Islet precursor cell (in vitro differentiated cells): ENCODE measurements around the gene HPSE.
A peak's percentile ranks its signal among the peaks of the same experiment; 100 is the strongest.

Source experiments
- DNase-seq: peaks from one replicate; pipeline ENCODE4 v3.0.0-alpha.2; 2018

Gene HPSE

DNA sequence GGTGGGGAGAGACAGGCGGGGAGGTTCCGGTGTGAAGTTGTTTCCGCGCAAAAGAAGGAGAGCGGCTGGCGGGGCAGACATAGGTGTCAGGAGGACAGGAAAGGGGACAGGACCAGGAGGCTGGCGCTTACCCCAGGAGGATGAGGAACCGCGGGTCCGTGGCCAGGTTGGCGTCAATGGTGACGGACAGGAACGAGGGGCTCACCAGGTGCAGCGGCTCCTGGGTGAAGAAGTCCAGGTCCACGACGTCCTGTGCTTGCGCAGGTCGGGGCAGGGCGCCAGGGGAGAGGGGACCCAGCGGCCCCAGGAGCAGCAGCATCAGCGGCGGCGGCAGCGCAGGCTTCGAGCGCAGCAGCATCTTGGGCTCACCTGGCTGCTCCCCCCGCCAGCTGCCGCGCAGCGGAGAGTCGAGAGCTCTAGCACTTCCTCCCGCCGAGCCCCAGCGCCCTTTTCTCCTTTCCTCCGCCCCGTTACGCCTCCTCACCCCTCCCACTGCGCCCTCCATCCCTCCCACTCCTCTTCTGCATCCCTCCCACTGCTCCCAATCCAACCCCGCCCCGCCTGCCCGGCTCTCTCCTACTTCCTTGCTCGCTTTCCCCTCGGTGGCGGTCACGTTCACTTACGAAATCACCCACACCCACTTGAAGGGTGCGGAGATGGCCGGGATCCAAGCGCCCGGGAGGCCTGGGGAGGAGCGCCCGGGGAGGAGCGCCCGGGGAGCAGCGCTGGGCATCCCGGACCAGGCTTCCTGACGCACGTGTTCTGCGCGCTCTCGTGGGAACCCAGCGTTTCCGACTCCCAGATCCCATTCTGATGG lies at the start of gene HPSE:
HPSE (minus strand) TSS at position 424 of the 817 bp plus-strand sequence; CDS start at position 358, 66 bp downstream.
- DNase-seq, result peak; percentile 91

DNA sequence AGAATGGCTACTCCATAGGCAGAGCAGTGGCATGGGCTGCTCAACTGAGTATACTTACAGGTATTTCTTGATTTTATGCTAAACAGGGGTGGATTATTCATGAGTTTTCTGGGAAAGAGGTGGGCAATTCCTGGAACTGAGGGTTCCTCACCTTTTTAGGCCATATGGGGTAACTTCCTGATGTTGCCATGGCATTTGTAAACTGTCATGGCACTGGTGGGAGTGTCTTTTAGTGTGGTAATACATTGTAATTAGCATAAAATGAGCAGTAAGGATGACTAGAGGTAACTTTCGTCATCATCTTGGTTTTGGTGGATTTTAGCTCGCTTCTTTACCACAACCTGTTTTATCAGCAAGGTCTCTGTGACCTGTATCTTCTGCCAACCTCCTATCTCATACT lies 48.2 kb upstream of the HPSE start:
- no peak for DNase-seq

DNA sequence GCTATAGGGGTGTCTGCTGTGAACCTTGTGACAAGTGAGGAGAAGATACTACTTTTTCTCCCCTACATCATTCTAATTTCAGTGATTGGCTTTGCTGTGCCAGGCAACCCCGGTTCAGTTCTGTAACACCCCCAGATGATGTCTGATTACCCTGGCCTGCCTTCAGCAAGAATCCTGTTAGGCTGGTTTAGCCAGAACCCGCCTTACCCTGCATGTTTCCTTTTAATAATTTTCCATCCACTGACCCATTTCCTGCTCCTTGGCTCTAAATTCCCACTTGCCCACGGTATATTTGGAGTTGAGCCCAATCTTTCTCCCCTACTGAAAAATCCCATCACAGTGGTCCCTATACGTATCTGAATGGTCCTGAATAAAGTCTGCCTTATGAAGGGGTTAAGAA lies 46.5 kb upstream of the HPSE start:
- no peak for DNase-seq

DNA sequence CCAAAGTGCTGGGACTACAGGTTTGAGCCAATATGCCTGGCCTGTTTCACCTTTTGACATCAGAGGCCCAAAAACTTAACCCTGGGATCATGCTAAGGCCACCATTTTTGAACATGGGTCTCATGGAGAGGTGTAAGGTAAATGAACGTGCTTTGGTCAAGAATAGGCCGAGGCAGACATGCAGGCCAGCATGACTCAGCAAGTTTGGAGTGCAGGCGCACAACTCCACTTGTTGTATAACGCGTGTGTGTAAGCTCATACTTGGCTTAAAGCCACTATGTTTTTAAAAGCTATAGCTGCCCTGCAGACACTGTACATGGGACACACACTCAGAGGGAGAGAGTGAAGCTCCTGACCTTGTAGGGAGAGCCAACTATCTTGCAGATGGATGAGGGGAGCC lies 43.8 kb upstream of the HPSE start:
- DNase-seq, result no peak

DNA sequence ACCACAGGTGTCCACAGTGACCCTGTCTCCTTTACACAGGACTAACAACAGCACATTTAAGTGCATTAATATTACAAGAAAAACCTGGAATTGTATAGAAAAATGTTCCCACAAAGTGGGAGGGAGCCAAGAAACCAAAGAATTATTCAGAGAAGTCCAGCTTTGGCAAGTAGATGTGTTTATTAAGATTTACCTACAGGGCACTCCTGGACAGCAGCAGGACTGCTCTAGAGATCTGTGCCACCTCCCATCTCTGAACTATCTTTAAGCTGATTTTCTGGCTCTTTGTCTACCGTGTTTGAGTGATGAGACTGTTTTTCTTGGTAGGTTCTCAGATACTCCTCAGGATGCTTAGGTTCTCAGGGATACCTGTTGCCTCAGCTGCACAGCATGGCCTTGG lies 38.3 kb upstream of the HPSE start:
- no peak for DNase-seq

DNA sequence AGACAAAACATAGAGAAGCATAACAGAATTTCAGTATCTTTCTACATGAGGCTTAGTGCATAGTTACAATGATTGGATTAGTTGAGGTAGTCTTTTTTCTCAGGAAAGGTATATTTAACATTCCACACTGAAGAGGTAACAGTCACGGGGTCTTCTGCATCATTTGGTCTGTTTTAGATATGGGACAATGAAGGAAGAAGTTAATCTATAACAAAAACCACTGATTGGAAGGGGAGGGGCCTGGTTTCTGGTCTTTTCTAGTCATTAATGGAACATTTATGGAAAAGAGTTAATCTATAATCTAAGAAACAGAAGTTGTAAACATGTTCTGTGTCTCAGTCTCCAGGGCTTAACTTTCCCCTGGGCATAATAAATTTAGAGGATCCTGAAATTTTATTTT lies 37.3 kb upstream of the HPSE start:
- no peak for DNase-seq

DNA sequence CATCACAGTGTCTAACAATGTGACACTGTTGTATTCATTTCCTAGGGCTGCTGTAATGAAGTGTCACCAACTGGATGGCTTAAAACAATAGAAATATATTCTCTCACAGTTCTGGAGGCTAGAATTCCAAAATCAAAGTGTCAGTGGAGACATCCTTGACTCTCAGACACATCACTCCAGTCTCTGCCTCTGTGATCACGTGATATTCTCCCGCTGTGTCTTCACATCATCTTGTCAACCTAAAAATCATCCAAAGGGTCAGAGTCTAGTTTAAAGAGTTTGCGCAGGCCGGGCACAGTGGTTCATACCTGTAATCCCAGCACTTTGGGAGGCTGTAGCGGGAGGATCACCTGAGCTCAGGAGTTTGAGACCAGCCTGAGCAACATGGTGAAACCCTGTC lies 36.6 kb upstream of the HPSE start:
- no peak for DNase-seq

DNA sequence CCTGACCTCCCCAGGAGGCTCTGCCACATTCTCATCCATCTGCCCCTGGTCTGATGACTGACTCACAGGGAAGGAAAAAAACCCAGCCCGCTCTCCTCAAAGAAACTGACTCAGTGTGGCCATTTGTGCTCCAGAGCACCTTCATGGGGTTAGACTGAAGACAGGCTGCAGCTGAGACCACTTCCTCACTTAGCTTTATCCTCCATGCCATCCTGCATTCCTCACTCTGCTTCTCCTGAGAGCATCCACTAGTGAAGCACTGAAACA lies 35.9 kb upstream of the HPSE start:
- no peak for DNase-seq

DNA sequence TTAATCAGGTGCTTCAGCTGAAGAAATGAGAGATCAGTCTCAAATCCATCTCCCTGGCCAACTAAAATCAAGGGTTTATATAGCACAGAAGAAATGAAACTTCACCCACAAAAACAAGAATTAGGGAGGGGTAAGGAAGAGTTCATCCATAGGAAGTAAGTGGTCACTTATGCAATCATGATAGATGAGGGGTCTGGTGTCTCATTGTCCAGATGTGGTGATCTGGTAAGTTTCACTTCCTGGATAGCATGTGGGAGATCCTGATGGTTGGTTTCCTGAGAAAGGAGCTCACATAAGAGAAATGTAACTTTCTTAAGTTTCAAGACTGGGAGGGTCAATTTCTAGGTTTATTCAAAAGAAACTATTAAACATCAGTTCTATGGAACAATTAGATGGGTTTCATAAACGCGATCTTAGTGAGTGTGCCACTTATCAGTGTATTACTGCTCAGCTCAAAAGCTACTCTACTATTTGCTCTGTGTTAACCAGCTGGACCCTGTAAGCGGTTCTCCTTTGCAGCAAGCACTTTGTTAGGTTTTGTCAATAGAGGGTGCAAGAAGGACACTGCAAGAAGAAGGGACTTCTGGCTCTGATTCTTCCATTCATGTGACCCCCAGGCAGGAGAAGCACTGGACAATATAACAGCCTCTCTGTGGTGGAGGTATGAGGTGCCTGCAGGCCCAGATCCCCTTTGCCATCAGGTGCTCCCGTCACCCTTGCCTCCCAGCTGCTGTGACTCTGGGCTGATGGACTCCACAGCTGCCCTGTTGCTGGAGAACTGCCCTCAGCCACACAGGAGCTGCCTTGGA lies 35.4 kb upstream of the HPSE start:
- no peak for DNase-seq

DNA sequence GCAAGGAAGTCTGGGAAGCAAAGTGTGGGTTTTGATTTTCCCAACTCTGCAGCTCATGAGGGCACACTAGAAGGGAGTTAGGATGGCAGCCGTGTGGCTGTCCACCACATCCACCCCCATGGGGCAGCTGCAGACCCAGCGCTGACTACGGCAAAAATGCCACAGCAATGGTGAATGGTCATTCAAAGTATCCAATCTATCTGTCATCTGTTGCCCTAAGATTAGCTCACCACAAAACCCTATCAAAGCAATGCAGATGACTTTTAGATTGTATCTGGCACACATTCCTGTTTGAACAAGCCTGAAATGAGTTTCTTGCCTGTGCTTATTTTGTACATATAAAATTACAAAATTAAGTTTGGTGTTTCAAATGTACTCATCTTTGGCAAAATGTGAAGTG lies 29.7 kb upstream of the HPSE start:
- DNase-seq, result no peak

DNA sequence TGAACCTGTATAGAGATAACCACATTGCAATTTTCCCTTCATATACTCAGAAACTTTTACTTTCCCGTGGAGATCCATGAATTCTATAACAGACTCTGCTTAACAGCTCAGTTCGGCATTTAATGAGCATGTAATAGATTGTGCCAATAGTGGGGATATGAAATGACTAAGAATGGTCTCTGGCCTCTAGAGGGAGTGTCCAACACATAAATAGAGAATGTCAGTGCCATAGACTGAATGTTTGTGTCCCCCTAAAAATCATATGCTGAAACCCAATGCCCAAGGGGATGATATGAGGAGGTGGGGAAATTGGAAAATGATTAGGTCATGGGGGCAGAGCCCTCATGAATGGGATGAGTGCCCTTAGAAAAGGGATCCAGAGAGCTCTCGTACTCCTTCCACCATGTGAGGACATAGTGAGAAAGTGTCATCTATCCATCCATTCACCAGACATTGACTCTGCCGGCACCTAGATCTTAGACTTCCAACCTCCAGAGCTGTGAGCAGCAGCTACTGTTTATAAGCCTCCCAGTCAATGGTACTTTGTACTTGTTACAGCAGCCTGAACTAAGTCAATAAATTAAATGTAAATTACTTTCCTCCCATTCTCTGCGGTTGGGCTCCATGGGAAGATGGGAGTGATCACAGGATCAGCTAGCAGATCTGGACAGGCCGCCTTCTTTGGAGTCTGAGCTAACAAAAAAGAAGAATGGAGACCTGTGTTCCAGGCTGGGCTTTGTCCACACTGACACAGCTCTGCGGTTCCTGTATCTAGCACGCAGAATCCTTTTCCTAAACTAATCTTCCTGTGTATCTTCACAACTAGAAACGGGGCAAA lies 28.1 kb upstream of the HPSE start:
- no peak for DNase-seq

DNA sequence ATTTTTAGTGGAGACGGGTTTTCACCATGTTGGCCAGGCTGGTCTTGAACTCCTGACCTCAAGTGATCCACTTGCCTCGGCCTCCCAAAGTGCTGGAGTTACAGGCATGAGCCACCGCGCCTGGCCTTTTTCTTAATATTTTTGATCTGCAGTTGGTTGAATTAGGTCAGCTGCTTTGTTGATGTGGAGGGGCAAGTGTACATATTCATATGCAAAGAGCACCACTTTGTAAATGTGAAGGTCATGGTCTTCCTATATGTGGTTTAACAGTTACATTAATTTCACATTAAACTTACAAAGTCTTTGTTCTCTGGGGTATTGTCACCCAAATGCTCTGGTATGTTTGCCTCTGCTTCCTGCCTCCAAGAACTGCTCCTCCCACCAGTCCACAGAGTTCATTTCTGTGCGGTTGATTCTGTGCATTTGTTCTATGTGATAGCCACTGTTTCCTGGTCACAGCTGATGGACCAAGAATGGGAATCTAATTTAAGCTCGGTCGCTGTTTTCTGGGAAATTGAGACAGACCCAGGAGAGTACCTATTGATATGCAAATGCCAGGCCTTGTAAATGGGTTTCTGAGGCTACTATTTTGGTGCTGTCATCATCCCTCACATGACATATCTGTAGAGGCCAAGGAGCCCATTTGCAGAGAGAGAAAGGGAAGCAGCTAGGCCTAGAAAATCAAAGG lies 26.9 kb upstream of the HPSE start:
- DNase-seq, result peak; percentile 81

DNA sequence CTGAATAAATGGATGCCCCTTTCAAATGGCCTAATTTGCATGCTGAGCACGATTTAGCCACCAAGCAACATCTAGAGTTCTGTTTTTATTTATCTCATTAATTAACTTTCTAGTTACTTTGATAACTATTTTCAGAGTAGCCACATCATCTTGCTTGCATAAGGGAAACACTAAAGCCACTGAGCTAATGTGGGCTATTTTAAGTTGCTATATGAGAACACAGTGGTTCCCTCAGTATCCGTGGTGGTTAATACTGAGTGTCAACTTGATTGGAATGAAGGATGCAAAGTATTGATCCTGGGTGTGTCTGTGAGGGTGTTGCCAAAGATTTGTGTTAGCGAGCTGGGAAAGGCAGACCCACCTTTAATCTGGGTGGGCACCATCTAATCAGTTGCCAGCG lies 25.4 kb upstream of the HPSE start:
- DNase-seq, result no peak

DNA sequence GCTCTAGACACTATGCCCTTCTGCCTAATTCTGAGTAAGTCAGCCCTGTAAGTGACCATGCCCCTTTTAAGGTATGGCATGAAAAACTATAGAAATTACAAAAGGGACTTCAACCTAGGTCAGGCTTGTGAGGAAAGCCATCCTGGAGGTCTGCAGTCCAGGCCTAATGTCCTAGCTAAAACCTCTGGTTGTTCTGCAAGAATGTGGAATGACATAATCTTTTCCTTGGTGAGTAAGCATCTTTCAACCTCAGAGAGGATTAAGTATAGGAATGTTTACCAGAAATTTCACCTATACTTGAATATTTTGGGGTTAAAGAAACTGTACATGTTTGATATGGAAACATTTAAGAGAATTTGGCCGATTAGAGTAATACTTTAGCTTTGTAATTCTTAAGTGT lies 23.8 kb upstream of the HPSE start:
- peak; percentile 72 for DNase-seq

DNA sequence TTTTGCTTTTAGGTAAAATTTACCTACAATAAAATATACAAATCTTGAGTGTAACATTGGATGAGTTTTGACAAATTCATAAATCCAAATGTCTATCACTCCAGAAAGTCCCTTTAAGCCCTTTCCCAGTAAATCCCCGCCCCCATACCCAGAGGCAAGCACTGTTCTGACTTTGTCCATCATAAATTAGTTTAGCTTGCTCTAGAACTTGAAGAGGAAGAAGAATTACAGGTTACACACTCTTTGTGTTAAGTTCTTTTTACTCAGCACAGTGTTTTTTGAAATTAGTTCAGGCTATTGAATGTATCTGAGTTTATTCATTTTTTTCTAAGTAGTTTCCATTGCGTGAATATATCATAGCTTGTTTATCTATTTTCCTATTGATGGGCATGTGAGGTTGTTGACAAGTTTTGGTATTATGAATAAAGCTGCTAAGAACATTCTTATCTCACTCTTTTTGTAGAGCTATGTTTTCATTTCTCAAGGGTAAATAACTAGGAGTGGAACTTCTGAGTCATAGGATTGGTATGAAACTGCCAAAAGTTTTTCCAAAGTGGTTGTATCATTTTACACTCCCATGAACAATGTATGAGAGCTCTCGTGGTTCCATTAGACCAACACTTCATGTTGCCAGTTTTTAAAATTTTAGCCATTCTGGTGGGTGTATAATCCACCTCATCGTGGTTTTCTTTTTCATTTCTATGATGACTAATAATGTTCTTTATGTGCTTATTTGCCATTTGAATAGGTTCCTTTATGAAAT lies 22.4 kb upstream of the HPSE start:
- DNase-seq, result no peak

DNA sequence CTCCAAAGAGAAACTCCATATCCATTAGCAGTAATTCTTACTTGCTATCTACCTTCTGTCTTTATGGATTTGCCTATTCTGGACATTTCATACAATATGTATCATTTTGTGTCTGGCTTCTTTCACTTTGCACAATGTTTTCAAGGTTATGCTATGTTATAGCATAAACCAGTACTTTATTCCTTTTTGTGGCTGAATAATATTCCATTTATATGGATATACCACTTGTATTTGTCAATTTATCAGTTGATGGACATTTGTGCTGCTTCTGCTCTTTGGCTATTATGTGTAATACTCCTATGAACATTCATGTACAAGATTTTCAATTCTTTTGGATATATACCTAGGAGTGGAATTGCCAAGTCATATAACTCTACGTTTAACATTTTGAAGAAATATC lies 18.9 kb upstream of the HPSE start:
- DNase-seq, result no peak

DNA sequence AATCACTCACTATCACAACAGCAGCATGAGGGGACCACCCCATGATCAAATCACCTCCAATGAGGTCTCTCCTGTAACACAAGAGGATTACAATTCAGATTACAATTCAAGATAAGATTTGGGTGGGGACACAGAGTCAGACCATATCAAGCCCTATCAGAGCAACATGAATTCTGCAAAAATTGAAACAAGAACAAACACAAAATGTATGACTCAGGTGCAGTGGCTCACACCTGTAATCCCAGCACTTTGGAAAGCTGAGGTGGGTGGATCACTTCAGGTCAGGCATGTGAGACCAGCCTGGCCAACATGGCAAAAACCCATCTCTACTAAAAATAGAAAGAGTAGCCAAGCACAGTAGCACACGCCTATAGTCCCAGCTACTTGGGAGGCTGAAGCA lies 13.4 kb upstream of the HPSE start:
- DNase-seq, result no peak

DNA sequence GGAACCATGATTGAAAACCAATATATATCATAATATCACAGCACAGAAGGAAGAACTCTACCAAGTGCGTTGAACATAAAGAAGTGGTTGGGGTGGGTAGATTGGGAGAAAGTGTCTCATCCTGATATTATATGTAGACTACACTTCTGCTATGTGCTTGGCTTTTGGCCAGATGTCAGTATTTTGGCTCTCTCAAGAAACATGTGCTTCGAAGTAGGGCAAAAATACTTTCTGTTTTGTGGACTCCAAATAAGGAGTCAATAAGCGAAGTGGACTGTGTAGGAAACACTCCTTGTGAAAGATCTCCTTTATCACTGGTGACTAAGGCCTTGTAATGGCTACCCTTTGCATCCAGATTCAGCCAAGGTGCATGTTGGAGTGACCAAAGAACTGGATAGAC lies 7.8 kb upstream of the HPSE start:
- DNase-seq, result no peak

DNA sequence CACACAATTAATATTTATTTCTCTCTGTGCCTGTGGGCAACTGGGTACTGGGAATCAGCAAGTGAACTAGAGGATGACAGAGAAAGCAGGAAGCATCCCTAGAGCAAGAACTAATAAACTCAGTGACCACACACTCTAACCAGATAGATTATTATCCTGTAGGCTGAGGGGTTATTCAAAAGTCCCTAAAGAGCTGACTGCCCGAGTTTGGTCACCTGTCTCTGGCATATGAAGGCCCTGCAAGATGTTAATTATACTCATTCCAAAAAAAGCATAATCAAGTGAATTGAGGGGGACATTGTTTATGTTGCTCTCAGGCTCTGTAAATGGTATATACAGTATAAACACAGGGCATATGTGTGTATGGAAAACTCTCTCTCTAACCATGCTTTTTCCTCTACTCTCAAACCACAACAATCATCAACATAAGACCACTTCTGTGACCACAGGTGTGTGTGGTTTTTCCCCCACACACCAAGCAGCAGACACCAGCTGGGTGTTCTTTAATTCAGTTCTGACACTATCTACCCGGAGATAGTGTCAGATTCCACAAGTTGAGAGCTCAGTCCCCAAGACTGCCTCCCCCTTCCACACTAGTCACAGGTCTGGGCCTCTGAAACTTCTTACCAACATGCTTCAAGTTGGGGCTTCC lies 6.2 kb upstream of the HPSE start:
- DNase-seq, result no peak

DNA sequence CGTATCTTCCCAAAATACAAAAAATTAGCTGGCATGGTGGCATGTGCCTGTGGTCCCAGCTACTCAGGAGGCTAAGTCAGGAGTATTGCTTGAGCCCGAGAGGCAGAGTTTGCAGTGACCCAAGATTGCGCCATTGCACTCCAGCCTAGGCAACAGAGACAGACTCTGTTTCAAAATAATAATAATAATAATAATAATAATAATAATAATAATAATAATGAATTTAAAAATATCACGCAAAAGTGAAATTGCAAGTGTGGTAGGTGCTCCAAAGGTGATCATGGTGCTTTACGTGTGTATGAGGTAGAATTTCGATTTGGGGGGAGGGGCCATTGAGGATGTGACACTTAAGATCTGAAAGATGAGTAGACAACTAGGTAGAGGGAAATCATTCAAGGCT lies 4.9 kb upstream of the HPSE start:
- DNase-seq, result no peak

DNA sequence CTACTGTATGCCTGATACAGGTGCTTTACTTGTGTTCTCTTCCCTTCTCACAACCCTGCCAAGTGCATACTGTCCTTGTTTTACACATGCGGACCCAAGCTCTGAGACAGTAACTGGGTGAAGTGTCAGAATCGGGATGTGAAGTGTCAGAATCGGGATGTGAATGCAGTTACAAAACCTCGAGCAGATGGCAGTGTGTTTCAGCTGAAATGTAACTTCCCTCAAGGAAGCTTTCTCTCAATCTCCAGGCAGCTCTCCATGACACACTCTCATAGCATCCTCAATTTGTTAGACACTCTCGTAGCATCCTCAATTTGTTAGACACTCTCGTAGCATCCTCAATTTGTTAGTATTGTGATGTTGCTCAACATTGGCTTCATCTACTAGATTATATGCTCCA lies 1.1 kb upstream of the HPSE start:
- DNase-seq, result no peak

DNA sequence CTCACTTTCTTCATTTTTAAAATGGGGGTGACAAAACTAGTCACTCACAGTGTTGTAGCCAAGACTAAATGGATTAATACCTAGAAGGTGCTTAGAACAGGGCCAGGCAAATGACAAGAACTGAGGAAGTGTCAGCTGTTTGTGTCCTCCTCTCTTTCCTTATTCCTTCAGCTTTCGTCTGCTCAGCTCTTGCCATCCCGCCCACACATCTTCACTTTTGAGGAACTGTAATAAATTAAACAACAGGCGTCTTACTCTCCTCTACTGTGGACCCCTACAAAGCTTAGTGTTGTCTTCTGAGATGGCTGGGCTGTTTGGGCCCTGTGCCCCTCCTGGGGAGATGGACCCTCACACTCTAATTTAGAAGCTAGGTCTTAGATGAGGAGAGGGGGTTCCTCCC lies 2.7 kb downstream of the HPSE start:
- DNase-seq, result no peak
